ENCODE results near the gene TMEM30A.

The TMEM30A gene

DNA sequence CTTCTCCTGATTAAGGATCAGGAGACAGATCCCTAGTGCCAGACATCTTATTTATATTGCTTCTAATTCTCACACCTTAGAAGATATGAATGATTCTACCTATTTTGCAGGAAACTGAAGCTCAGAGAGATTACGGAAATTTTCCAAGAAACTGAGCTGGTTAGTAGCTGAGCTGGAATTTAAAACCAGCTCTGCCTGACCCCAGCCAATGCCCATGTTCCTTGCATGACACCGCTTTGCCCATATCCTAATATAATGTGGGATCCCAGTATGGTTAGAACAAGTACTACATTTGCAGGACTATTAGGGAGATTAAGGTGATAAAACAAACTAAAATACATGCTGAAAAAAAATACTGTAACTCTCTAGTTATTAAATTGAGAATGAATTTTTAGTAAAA is 1.9 kb downstream of the TMEM30A start:
- no peaks in the 10 kb centered on the region for H3K27me3 ChIP-seq (ENCODE audit: insufficient read depth, insufficient read length)
- no peak overlapping the region for H3K9ac ChIP-seq (ENCODE audit: insufficient read length, low read depth)
- H3K4me1 ChIP-seq (ENCODE audit: insufficient read depth, insufficient read length) = no peaks in the 10 kb centered on the region
- no peaks in the 10 kb centered on the region for H3K36me3 ChIP-seq (ENCODE audit: insufficient read depth, insufficient read length, low read length)
- no peak for DNase-seq (ENCODE audit: low read depth, low spot score)
- TF ChIP-seq SUZ12 (IDR thresholded peaks at IDR 0.05; ENCODE audit: extremely low read depth, insufficient read depth, insufficient read length) = no peak
- TF ChIP-seq ZNF274 (IDR thresholded peaks at IDR 0.05; ENCODE audit: low read depth, low read length) = no peak
- no peak for TF ChIP-seq YY1 (IDR thresholded peaks at IDR 0.05; ENCODE audit: insufficient read depth, insufficient read length)
- H3K9me3 ChIP-seq (ENCODE audit: insufficient read depth, low read length) = no peaks in the 10 kb centered on the region
- H3K4me3 ChIP-seq (ENCODE audit: insufficient read length, low read depth) = peak overlapping the region; percentile 95

DNA sequence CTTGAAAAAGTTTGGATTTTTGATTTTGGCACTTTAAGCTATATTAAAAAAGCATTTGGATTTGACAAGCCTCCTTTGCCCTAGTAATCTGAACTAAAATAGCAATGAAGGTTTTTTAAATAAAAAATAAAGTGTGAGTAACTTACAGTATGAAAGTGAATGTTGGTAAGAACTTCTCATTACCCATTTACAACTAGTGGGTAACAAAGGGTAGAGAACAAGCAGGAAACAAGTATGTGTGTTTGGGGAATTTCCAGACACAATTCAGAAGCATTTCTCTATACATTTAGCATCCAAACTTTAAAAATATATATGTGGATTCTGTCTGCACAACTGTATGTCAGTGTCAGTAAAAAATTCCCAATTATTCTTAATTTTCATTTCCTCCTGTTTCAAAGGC is 2.9 kb downstream of the TMEM30A start:
- H3K27me3 ChIP-seq (ENCODE audit: insufficient read depth, insufficient read length) = no peaks in the 10 kb centered on the region
- no peak for DNase-seq (ENCODE audit: low read depth, low spot score)
- no peaks in the 10 kb centered on the region for H3K9me3 ChIP-seq (ENCODE audit: insufficient read depth, low read length)
- H3K4me1 ChIP-seq (ENCODE audit: insufficient read depth, insufficient read length) = no peaks in the 10 kb centered on the region
- no peak overlapping the region for H3K9ac ChIP-seq (ENCODE audit: insufficient read length, low read depth)
- TF ChIP-seq YY1 (IDR thresholded peaks at IDR 0.05; ENCODE audit: insufficient read depth, insufficient read length) = no peak
- no peak for TF ChIP-seq ZNF274 (IDR thresholded peaks at IDR 0.05; ENCODE audit: low read depth, low read length)
- no peak for TF ChIP-seq SUZ12 (IDR thresholded peaks at IDR 0.05; ENCODE audit: extremely low read depth, insufficient read depth, insufficient read length)
- peaks cover 4% of the 10 kb centered on the region for H3K36me3 ChIP-seq (ENCODE audit: insufficient read depth, insufficient read length, low read length)
- H3K4me3 ChIP-seq (ENCODE audit: insufficient read length, low read depth) = no peak overlapping the region

DNA sequence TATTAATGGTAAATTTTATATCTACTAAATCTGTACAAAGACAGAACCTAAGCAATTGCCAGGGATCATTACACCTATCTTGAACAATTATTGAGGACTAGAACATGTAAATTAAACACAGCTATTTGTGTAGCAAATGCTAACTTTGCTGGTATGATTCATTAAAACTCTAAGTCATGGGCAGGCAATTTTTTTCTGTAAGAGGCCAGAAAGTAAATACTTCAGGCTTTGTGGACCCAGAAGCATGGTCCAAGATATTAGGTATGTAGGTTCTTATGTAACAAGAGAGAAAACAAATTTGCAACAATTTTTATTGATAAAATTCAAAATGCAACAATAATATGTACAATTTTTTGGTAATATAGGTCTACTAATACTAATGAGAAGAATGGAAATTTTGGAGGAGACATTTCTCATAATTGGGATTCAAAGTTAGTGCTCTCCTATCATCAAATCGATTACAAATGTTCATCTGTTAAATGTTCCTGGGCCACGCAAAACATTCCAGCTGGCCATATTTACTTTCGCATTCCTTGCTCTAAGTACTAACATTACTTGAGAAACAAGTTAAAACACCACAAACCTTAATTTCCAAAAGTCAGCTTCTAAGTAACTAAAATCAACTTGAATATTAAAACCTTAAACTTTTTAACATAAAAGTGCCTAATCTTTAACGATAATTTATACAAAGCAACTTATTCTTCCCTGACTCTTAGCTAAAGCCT is 4.3 kb downstream of the TMEM30A start:
- H3K9ac ChIP-seq (ENCODE audit: insufficient read length, low read depth) = no peak overlapping the region
- DNase-seq (ENCODE audit: low read depth, low spot score) = no peak
- no peaks in the 10 kb centered on the region for H3K27me3 ChIP-seq (ENCODE audit: insufficient read depth, insufficient read length)
- peaks cover 4% of the 10 kb centered on the region for H3K36me3 ChIP-seq (ENCODE audit: insufficient read depth, insufficient read length, low read length)
- H3K4me1 ChIP-seq (ENCODE audit: insufficient read depth, insufficient read length) = peaks cover 4% of the 10 kb centered on the region
- no peak for TF ChIP-seq ZNF274 (IDR thresholded peaks at IDR 0.05; ENCODE audit: low read depth, low read length)
- TF ChIP-seq SUZ12 (IDR thresholded peaks at IDR 0.05; ENCODE audit: extremely low read depth, insufficient read depth, insufficient read length) = no peak
- no peak for TF ChIP-seq YY1 (IDR thresholded peaks at IDR 0.05; ENCODE audit: insufficient read depth, insufficient read length)
- no peaks in the 10 kb centered on the region for H3K9me3 ChIP-seq (ENCODE audit: insufficient read depth, low read length)
- no peak overlapping the region for H3K4me3 ChIP-seq (ENCODE audit: insufficient read length, low read depth)

DNA sequence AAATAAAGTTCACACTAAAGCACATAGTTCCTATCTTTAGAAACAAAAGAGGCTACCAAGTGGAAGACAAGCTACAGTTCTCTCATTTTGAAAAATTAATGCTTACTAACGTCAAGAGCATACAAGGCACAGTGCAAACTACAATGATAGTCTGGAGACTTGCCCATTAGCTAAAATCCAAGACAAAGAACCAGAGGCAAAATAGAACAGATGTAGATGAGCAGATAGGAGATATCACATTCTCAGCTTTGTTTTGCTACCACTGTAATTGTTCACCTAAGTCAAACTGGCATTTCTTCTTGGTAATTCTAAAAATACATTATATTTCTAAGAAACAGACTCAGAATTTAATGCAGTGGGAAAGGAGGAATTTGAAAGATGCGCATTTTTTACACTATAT is 5.2 kb downstream of the TMEM30A start:
- DNase-seq (ENCODE audit: low read depth, low spot score) = no peak
- Histone ChIP-seq H3K36me3 (ENCODE audit: insufficient read depth, insufficient read length, low read length) (peaks cover 4% of the 10 kb centered on the region), H3K9me3 (ENCODE audit: insufficient read depth, low read length) (no peaks in the 10 kb centered on the region), H3K4me1 (ENCODE audit: insufficient read depth, insufficient read length) (peaks cover 4% of the 10 kb centered on the region), H3K27me3 (ENCODE audit: insufficient read depth, insufficient read length) (no peaks in the 10 kb centered on the region), H3K9ac (ENCODE audit: insufficient read length, low read depth) (no peak overlapping the region), H3K4me3 (ENCODE audit: insufficient read length, low read depth) (no peak overlapping the region)
- TF ChIP-seq YY1 (IDR thresholded peaks at IDR 0.05; ENCODE audit: insufficient read depth, insufficient read length) (no peak), ZNF274 (IDR thresholded peaks at IDR 0.05; ENCODE audit: low read depth, low read length) (no peak), SUZ12 (IDR thresholded peaks at IDR 0.05; ENCODE audit: extremely low read depth, insufficient read depth, insufficient read length) (no peak)

DNA sequence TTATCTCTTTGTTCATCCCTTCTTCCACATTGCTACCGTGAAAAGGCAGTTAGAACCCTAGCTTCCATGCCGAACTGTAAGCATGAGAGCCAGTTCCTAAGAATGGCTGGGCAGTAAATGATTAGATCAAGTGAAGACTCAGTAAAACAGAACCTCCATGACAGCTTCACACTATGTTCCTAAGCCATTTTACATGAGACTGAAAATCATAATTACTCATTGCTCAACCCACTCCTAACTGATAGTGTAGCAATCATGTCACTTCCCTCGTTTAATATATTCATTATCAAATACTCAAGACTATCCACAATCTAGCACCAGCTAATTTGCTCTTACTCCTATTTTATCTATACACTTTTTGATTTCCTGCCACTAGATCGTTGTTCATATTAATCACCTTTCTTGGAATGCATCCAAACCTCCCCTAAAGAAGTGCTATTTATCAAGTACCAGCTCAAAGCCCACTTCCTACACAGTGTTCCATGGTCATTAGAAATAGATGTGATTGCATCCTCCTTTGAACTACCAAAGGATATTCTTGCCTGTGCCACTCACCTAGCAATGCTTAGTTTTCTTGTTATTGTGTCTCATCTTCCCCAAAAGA is 6.0 kb downstream of the TMEM30A start:
- TF ChIP-seq SUZ12 (IDR thresholded peaks at IDR 0.05; ENCODE audit: extremely low read depth, insufficient read depth, insufficient read length) (no peak), ZNF274 (IDR thresholded peaks at IDR 0.05; ENCODE audit: low read depth, low read length) (no peak), YY1 (IDR thresholded peaks at IDR 0.05; ENCODE audit: insufficient read depth, insufficient read length) (no peak)
- peaks cover 4% of the 10 kb centered on the region; the same call in 1 of the 2 replicates for H3K9me3 ChIP-seq (ENCODE audit: insufficient read depth, low read length)
- peaks cover 4% of the 10 kb centered on the region for H3K36me3 ChIP-seq (ENCODE audit: insufficient read depth, insufficient read length, low read length)
- H3K4me3 ChIP-seq (ENCODE audit: insufficient read length, low read depth) = no peak overlapping the region
- peaks cover 4% of the 10 kb centered on the region for H3K4me1 ChIP-seq (ENCODE audit: insufficient read depth, insufficient read length)
- H3K9ac ChIP-seq (ENCODE audit: insufficient read length, low read depth) = no peak overlapping the region
- H3K27me3 ChIP-seq (ENCODE audit: insufficient read depth, insufficient read length) = no peaks in the 10 kb centered on the region
- DNase-seq (ENCODE audit: low read depth, low spot score) = no peak

DNA sequence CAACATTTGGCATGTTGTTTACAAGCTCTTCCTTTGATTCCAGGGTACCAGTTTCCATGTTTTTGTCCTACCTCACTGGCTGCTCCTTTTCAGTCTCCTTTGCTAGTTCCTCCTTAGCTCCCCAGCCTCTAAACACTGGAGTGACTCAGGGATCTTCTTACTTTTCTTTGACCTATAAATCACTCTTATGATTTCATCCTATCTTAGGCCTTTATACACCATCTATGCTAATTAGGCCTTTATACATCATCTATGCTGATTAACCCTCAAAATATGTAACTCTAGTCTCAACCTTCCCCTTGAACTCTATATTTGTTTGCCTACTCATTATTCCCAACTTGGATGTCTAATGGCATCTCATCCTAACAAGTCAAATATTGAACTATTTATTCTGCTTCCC is 9.5 kb downstream of the TMEM30A start:
- TF ChIP-seq SUZ12 (IDR thresholded peaks at IDR 0.05; ENCODE audit: extremely low read depth, insufficient read depth, insufficient read length) (no peak), ZNF274 (IDR thresholded peaks at IDR 0.05; ENCODE audit: low read depth, low read length) (no peak), YY1 (IDR thresholded peaks at IDR 0.05; ENCODE audit: insufficient read depth, insufficient read length) (no peak)
- no peak for DNase-seq (ENCODE audit: low read depth, low spot score)

DNA sequence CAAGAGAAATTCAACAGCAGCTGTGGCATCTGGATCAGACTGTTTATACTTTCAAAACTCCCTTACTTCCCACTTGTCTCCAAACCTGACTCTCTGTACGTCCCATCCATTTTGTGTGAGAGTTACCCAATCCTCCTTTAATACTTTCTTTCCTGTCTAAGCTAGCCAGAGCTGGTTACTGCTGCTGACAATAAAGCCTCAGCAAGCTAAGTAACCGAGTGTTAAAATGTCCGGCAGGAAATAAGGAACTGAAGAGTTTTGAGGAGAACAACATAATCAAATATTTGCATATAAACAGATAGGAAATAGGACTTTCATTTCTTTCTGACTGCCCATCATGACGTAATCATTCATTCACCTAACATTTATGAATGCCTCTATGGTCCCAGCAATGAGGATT is 11.6 kb downstream of the TMEM30A start:
- Histone ChIP-seq H3K36me3 (ENCODE audit: insufficient read depth, insufficient read length, low read length) (peaks cover 26% of the 10 kb centered on the region), H3K4me3 (ENCODE audit: insufficient read length, low read depth) (no peak overlapping the region), H3K4me1 (ENCODE audit: insufficient read depth, insufficient read length) (peaks cover 4% of the 10 kb centered on the region), H3K9ac (ENCODE audit: insufficient read length, low read depth) (no peak overlapping the region), H3K9me3 (ENCODE audit: insufficient read depth, low read length) (peaks cover 27% of the 10 kb centered on the region), H3K27me3 (ENCODE audit: insufficient read depth, insufficient read length) (no peaks in the 10 kb centered on the region)
- no peak for DNase-seq (ENCODE audit: low read depth, low spot score)
- no peak for TF ChIP-seq SUZ12 (IDR thresholded peaks at IDR 0.05; ENCODE audit: extremely low read depth, insufficient read depth, insufficient read length)
- no peak for TF ChIP-seq YY1 (IDR thresholded peaks at IDR 0.05; ENCODE audit: insufficient read depth, insufficient read length)
- TF ChIP-seq ZNF274 (IDR thresholded peaks at IDR 0.05; ENCODE audit: low read depth, low read length) = no peak

More for the DNA sequence above, 9.5 kb downstream of the TMEM30A start:
- no peak overlapping the region for H3K4me3 ChIP-seq (ENCODE audit: insufficient read length, low read depth)
- H3K4me1 ChIP-seq (ENCODE audit: insufficient read depth, insufficient read length) = peaks cover 4% of the 10 kb centered on the region
- no peaks in the 10 kb centered on the region for H3K27me3 ChIP-seq (ENCODE audit: insufficient read depth, insufficient read length)
- no peak overlapping the region for H3K9ac ChIP-seq (ENCODE audit: insufficient read length, low read depth)
- H3K9me3 ChIP-seq (ENCODE audit: insufficient read depth, low read length) = peaks cover 27% of the 10 kb centered on the region
- peaks cover 25% of the 10 kb centered on the region for H3K36me3 ChIP-seq (ENCODE audit: insufficient read depth, insufficient read length, low read length)
